GM13976 (cell line): ENCODE measurements around the gene ATP13A2.

Source experiments
- DNase-seq: peaks from one replicate; pipeline ENCODE4 v3.0.0; 2012; ENCODE audit warnings: low spot score
- CTCF ChIP-seq: IDR thresholded peaks from 2 replicates; pipeline ENCODE4 v1.5.1; 2012; ENCODE audit warnings: borderline replicate concordance, mild to moderate bottlenecking; ENCODE audit not compliant: insufficient read depth; ENCODE audit errors: extremely low read depth, missing control alignments, control extremely low read depth
- in situ Hi-C: fragments of 300-500 bp; cut with MboI; formaldehyde crosslinking; loops from one replicate; pipeline ENCODE4 v1.12.0; 2022; ENCODE audit warnings: low sequenced_read_pairs, mixed read lengths, inconsistent platforms; ENCODE audit not compliant: unreplicated experiment

The ATP13A2 gene

GRCh38 chr1:17011439-17012307 lies at the start of gene ATP13A2:
Gene ATP13A2, minus strand, starts transcription at chr1:17011928. Its CDS starts 190 bp downstream, at chr1:17011738.
- in situ Hi-C loops, result no loop called here
- peak; percentile 93 for DNase-seq

GRCh38 chr1:17061486-17061885 lies 49.8 kb upstream of the ATP13A2 start:
- in situ Hi-C loops, result no loop called here
- no peak for TF ChIP-seq CTCF
- no peak for DNase-seq

More at GRCh38 chr1:17011439-17012307, at the start of gene ATP13A2:
- no peak for TF ChIP-seq CTCF

- TF ChIP-seq CTCF, result no peak
- in situ Hi-C loops, result no loop called here
- DNase-seq, result no peak
Observed at GRCh38 chr1:17060306-17060749, 48.6 kb upstream of the ATP13A2 start.

GRCh38 chr1:17059391-17060305 lies 47.9 kb upstream of the ATP13A2 start:
- peak; percentile 86 for TF ChIP-seq CTCF
- DNase-seq, result peak; percentile 69
- in situ Hi-C loops, result no loop called here

GRCh38 chr1:17056551-17056950 lies 44.8 kb upstream of the ATP13A2 start:
- TF ChIP-seq CTCF, result no peak
- in situ Hi-C loops, result no loop called here
- no peak for DNase-seq

- in situ Hi-C loops, result no loop called here
- no peak for DNase-seq
- no peak for TF ChIP-seq CTCF
Observed at GRCh38 chr1:17055801-17056200, 44.1 kb upstream of the ATP13A2 start.
